Activated T-cell treated with anti-CD3 and anti-CD28 coated beads for 1 hour (primary cell): Measurements from ENCODE around the gene PARD6A.
"Not testable (repeated sequence)": the region's sequence is repeated elsewhere in the genome, so short reads cannot be mapped to it uniquely, and the experiment has no call there.

Source experiments
- DNase-seq: peaks from one replicate; pipeline ENCODE4 v3.0.0-alpha.2; 2020; ENCODE audit warnings: low read depth

Gene PARD6A

DNA sequence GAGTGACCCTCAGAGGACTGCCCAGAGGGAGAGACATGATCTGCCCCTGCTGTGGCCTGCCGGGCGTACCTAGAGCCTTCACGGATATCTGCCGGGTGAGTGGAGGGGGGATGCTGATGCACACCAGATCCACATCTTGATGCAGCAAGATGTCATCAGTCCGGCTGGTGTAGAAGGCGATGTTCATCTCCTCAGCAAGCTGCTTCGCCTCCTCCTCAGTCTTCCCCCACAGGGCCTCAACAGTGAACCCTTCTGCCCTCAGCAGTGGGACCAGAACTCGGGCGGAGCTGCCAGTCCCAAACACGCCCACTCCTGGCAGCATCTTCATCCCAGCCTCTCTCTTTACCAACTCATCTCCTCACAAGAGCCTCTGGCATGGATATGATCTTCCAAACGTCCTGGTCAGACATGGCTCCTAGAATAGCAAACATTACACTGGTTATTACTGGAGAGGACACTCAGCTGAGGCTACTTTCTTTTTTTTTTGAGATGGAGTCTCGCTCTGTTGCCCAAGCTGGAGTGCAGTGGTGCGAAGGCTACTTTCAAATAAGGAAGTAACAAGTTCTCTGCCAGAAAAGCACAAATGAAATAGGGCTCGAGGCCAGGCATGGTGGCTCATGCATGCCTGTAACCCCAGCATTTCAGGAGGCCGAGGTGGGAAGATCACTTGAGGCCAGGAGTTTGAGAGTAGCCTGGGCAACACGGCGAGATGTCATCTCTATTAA is 24.8 kb downstream of the PARD6A start:
- DNase-seq, result no peak

GRCh38 chr16:67693517-67694285 is 32.9 kb downstream of the PARD6A start:
- not testable (repeated sequence) for DNase-seq

DNA sequence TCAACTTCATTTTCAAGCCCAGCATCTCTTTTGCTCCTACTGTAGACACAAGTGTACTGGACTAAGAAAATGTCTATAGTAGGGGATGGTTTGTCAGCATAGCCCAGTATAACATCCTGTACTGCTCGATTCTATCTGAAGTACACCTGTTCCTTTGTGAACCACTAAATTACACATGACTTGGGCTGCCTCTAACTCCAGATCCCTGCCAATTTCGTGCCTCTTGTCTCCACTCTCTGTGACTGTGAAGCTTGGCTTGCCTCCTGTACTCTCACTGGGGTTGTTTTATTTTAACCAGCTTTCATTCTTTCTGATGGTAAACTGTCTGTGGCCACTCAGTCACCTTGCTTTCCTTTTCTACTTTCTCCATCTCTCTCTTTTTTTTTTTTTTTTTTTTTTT is 33.9 kb downstream of the PARD6A start:
- no peak for DNase-seq

- DNase-seq, result no peak
These were observed 36.8 kb downstream of the PARD6A start for GRCh38 chr16:67697422-67698185.

GRCh38 chr16:67699265-67699664 is 38.5 kb downstream of the PARD6A start:
- no peak for DNase-seq

DNA sequence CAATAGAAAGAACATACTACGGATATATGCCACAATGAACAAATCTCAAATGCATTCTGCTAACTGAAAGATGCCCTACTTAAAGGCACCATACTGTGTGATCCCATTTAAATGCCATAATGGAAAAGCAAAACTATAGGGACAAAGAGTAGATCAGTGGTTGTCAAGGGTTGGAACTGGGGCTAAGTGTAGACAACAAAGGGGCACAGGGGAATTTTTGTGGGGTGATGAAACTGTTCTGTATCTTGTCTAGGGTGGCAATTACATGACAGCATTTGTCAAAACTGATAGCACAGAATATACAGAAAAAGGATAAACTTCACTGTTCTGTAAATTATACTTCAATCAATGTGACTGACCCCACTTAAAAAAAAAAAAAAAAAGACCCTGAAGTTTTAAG is 40.7 kb downstream of the PARD6A start:
- no peak for DNase-seq

- DNase-seq, result no peak
These were observed 41.4 kb downstream of the PARD6A start for GRCh38 chr16:67702130-67702529.

- DNase-seq, result no peak
These were observed 42.9 kb downstream of the PARD6A start for GRCh38 chr16:67703626-67704025.

- no peak for DNase-seq
These were observed 43.4 kb downstream of the PARD6A start for GRCh38 chr16:67704110-67704509.

GRCh38 chr16:67707210-67707609 is 46.5 kb downstream of the PARD6A start:
- DNase-seq, result no peak

GRCh38 chr16:67707790-67708189 is 47.0 kb downstream of the PARD6A start:
- no peak for DNase-seq

- no peak for DNase-seq
These were observed 47.6 kb downstream of the PARD6A start for GRCh38 chr16:67708368-67708771.

GRCh38 chr16:67709050-67709449 is 48.3 kb downstream of the PARD6A start:
- no peak for DNase-seq

DNA sequence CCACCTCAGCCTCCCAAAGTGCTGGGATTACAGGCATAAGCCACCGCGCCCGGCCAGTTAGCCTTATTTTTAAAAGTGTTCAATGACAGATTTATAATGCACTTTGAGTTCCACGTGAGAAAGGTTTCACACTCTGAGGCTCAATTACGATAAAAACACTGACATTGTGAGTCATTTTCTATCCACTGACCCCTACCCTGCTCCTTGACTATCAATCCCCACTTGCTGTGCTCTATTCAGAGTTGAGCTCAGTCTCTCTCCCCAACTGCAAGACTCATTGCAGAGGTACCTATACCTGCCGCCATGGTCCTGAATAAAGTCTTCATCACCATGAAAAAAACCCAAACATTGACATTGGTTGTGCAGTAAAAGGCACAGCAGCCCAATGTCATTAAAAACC is 49.8 kb downstream of the PARD6A start:
- no peak for DNase-seq
